Measurements from ENCODE around the gene ZNF550. TPM values are rescaled to one million over a fixed set of nuclear protein-coding genes. Genes with fewer than 3 reads are reported as not detected.

The ZNF550 gene
- 6.5 and 7.2 TPM in 2 replicates for total RNA-seq

- Histone ChIP-seq H2AFZ (ENCODE audit: low read length) (peak within 1 kb of the TSS; percentile 86), H3K4me3 (ENCODE audit: insufficient read depth, low read length) (peak within 1 kb of the TSS; percentile 84), H3K4me1 (ENCODE audit: insufficient read depth, low read length) (peaks cover 17% of the 10 kb centered on the region), H3K4me2 (ENCODE audit: insufficient read depth, low read length) (peak within 1 kb of the TSS; percentile 85), H3K27ac (ENCODE audit: low read depth, low read length) (peak within 1 kb of the TSS; percentile 89), H3K79me2 (ENCODE audit: insufficient read depth, low read length) (peaks cover 36% of the 10 kb centered on the region), H4K20me1 (ENCODE audit: insufficient read depth, low read length) (peaks cover 11% of the 10 kb centered on the region), H3K27me3 (ENCODE audit: insufficient read depth, low read length) (no peaks in the 10 kb centered on the region), H3K36me3 (ENCODE audit: insufficient read depth, low read length) (peaks cover 18% of the 10 kb centered on the region), H3K9me3 (ENCODE audit: low read depth, low read length) (no peaks in the 10 kb centered on the region)
- peak; percentile 98 for DNase-seq (ENCODE audit: insufficient read length, low spot score, missing footprints)
- no peak for TF ChIP-seq CTCF (IDR thresholded peaks at IDR 0.05; ENCODE audit: extremely low read depth, low read depth, low read length)
Measured at GRCh38 chr19:57559404-57560025, at the start of gene ZNF550. Gene ZNF550, minus strand, starts transcription at chr19:57559863. Its CDS starts 181 bp downstream, at chr19:57559682.

- H3K9me3 ChIP-seq (ENCODE audit: low read depth, low read length): peaks cover 19% of the 10 kb centered on the region
- H3K36me3 ChIP-seq (ENCODE audit: insufficient read depth, low read length): peaks cover 17% of the 10 kb centered on the region
- no peak for DNase-seq (ENCODE audit: insufficient read length, low spot score, missing footprints)
- H3K27me3 ChIP-seq (ENCODE audit: insufficient read depth, low read length): no peaks in the 10 kb centered on the region
- no peak overlapping the region for H3K4me2 ChIP-seq (ENCODE audit: insufficient read depth, low read length)
- H3K4me1 ChIP-seq (ENCODE audit: insufficient read depth, low read length): no peaks in the 10 kb centered on the region
- no peaks in the 10 kb centered on the region for H3K79me2 ChIP-seq (ENCODE audit: insufficient read depth, low read length)
- no peak overlapping the region for H3K4me3 ChIP-seq (ENCODE audit: insufficient read depth, low read length)
- no peak for TF ChIP-seq CTCF (IDR thresholded peaks at IDR 0.05; ENCODE audit: extremely low read depth, low read depth, low read length)
- H3K27ac ChIP-seq (ENCODE audit: low read depth, low read length): no peak overlapping the region
- no peaks in the 10 kb centered on the region for H4K20me1 ChIP-seq (ENCODE audit: insufficient read depth, low read length)
- no peak overlapping the region for H2AFZ ChIP-seq (ENCODE audit: low read length)
Measured at GRCh38 chr19:57606931-57607330, 47.3 kb upstream of the ZNF550 start.

GRCh38 chr19:57599761-57600383, 40.2 kb upstream of the ZNF550 start, which contains the start of gene ZNF530:
Gene ZNF530, plus strand, starts transcription at chr19:57599885. Its CDS starts 4,461 bp downstream, at chr19:57604346.
- peaks cover 11% of the 10 kb centered on the region for H3K79me2 ChIP-seq (ENCODE audit: insufficient read depth, low read length)
- no peaks in the 10 kb centered on the region for H4K20me1 ChIP-seq (ENCODE audit: insufficient read depth, low read length)
- no peaks in the 10 kb centered on the region for H3K36me3 ChIP-seq (ENCODE audit: insufficient read depth, low read length)
- peak within 1 kb of the TSS; percentile 93 for H3K4me2 ChIP-seq (ENCODE audit: insufficient read depth, low read length)
- peak within 1 kb of the TSS; percentile 95 for H2AFZ ChIP-seq (ENCODE audit: low read length)
- H3K9me3 ChIP-seq (ENCODE audit: low read depth, low read length): peaks cover 2% of the 10 kb centered on the region
- H3K4me3 ChIP-seq (ENCODE audit: insufficient read depth, low read length): peak within 1 kb of the TSS; percentile 93
- H3K4me1 ChIP-seq (ENCODE audit: insufficient read depth, low read length): peaks cover 5% of the 10 kb centered on the region
- no peaks in the 10 kb centered on the region for H3K27me3 ChIP-seq (ENCODE audit: insufficient read depth, low read length)
- H3K27ac ChIP-seq (ENCODE audit: low read depth, low read length): peak within 1 kb of the TSS; percentile 46
- DNase-seq (ENCODE audit: insufficient read length, low spot score, missing footprints): peak; percentile 94
- no peak for TF ChIP-seq CTCF (IDR thresholded peaks at IDR 0.05; ENCODE audit: extremely low read depth, low read depth, low read length)

- Histone ChIP-seq H3K4me3 (ENCODE audit: insufficient read depth, low read length) (peak overlapping the region; percentile 93), H3K9me3 (ENCODE audit: low read depth, low read length) (no peaks in the 10 kb centered on the region), H3K36me3 (ENCODE audit: insufficient read depth, low read length) (no peaks in the 10 kb centered on the region), H3K27ac (ENCODE audit: low read depth, low read length) (no peak overlapping the region), H2AFZ (ENCODE audit: low read length) (peak overlapping the region; percentile 95), H3K4me1 (ENCODE audit: insufficient read depth, low read length) (peaks cover 5% of the 10 kb centered on the region), H3K27me3 (ENCODE audit: insufficient read depth, low read length) (no peaks in the 10 kb centered on the region), H3K4me2 (ENCODE audit: insufficient read depth, low read length) (peak overlapping the region; percentile 93), H4K20me1 (ENCODE audit: insufficient read depth, low read length) (no peaks in the 10 kb centered on the region), H3K79me2 (ENCODE audit: insufficient read depth, low read length) (peaks cover 11% of the 10 kb centered on the region)
- TF ChIP-seq CTCF (IDR thresholded peaks at IDR 0.05; ENCODE audit: extremely low read depth, low read depth, low read length): no peak
- no peak for DNase-seq (ENCODE audit: insufficient read length, low spot score, missing footprints)
Measured at GRCh38 chr19:57599377-57599760, 39.7 kb upstream of the ZNF550 start.
